HG02588 (cell line): ENCODE data around the gene DENND2A.
A peak's percentile ranks its signal among the peaks of the same experiment; 100 is the strongest.
"Not testable (repeated sequence)": the region's sequence is repeated elsewhere in the genome, so short reads cannot be mapped to it uniquely, and the experiment has no call there.

Experiments
- ATAC-seq: cut with Tn5 transposase; IDR thresholded peaks from one replicate; pipeline ENCODE4 v1.9.1; 2021; ENCODE audit warnings: mild to moderate bottlenecking, moderate library complexity; ENCODE audit not compliant: unreplicated experiment

DENND2A gene

DNA sequence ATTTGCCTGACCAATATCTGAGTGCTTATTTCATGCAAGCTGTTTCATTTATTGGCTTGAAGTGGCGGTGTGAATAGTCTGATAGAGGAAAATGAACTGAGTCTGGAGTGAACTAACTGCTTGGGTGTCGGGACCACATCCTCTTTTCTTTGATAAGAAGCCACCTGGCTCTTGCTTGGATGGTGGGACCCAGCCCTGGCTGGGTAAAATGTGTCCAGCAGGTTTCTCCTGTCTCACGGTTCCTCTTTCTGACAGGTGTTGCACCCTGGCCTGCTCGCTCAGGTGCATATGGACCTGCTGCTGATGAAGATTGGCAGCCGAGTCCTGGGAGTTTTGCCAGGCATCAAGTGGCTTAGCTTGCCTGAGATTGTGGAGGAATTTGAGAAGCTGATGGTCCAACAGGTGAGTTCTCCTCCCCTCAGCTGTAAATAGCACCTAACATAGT, 33.8 kb upstream of the DENND2A start:
- ATAC-seq, result no peak

- no peak for ATAC-seq
Measured at GRCh38 chr7:140673774-140674155, 33.2 kb upstream of the DENND2A start.

GRCh38 chr7:140673063-140673773, 32.6 kb upstream of the DENND2A start:
- ATAC-seq, result peak; percentile 54

DNA sequence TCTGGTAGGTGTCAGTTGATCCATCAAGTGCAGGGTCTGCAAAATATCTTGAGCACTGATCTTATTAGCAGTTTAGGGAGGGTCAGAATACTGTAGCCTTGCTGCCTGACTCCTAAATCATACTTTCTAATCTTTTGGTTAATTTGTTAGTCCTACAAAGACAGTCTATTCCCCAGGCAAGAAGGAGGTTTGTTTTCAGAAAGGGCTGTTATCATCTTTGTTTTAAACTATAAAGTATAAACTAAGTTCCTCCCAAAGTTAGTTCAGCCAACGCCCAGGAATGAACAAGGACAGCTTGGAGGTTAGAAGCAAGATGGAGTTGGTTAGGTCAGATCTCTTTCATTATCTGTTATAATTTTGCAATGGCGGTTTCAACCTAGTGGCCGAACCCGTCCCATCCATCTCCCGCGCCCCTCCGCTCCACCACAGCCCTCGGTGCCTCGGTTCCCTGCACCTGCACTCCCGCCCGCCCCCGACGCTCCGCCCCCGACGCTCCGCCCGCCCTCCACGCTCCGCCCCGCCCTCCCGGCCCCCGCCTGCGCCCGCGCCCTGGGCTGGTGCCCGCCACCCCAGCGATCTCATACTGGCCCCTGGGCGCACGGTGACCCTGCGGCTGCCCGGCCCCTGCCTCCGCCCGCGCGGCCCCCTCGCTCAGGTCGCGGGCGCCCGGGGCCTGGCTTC, 31.9 kb upstream of the DENND2A start, which contains the start of gene ADCK2:
Gene ADCK2, plus strand, starts transcription at position 564 of the 681 bp plus-strand sequence. CDS start 386 bp downstream, outside the sequence.
- ATAC-seq, result peak; percentile 64

- ATAC-seq, result no peak
Measured at GRCh38 chr7:140671966-140672365, 31.4 kb upstream of the DENND2A start.

GRCh38 chr7:140670343-140670935, 29.8 kb upstream of the DENND2A start:
- no peak for ATAC-seq

DNA sequence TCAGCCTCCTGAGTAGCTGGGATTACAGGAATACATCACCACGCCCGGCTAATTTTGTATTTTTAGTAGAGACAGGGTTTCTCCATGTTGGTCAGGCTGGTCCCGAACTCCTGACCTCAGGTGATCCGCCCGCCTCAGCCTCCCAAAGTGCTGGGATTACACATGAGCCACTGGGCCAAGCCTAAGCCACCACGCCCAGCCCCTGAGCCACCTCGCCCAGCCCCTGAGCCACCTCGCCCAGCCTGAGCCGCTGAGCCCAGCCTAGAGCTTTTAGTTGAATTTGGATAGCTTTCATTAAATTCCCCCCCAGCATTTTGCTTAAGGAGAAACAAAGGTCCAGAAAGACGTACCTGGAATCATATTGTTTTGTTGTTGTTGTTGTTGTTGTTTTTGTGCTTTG, 29.2 kb upstream of the DENND2A start:
- ATAC-seq, result not testable (repeated sequence)

GRCh38 chr7:140669352-140669751, 28.7 kb upstream of the DENND2A start:
- no peak for ATAC-seq

GRCh38 chr7:140668641-140669040, 28.0 kb upstream of the DENND2A start:
- no peak for ATAC-seq

- ATAC-seq, result no peak
Measured at GRCh38 chr7:140667476-140667875, 26.9 kb upstream of the DENND2A start.

DNA sequence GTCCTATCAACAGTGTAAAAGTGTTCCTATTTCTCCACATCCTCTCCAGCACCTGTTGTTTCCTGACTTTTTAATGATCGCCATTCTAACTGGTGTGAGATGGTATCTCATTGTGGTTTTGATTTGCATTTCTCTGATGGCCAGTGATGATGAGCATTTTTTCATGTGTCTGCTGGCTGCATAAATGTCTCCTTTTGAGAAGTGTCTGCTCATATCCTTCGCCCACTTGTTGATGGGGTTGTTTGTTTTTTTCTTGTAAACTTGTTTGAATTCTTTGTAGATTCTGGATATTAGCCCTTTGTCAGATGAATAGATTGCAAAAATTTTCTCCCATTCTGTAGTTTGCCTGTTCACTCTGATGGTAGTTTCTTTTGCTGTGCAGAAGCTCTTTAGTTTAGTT, 22.3 kb upstream of the DENND2A start:
- not testable (repeated sequence) for ATAC-seq

DNA sequence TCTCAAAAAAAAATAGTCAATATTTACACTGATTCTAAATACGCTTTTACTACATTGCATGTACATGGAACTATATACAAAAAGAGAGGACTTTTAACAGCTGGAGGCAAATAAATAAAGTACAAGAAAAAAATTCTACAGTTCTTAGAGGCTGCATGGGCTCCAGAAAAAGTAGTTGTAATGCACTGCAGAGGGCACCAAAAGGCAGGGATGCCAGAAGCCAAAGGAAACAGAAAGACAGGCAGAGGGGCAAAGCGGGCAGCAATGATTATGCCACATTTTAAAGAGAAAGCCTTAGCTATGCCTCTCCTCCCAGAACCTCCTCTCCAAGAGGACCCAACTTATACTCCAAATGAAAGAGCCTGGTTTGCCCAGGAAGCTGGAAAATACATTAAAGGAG, 20.5 kb upstream of the DENND2A start:
- ATAC-seq, result no peak

DNA sequence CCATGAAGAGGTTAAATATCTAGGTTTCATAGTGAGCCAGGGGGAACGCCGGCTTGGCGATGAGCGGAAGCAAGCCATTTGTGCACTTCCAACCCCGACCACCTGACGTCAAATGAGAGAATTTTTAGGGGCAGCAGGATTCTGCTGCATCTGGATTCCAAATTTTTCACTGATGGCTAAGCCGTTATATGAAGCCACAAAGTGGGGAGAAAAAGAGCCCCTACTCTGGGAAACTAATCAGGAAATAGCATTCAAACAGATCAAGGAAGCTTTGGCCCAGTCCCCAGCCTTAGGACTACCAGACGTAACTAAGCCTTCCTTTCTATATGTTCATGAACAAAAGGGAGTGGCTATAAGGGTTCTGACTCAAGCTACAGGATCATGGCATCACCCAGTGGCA, 19.2 kb upstream of the DENND2A start:
- no peak for ATAC-seq

DNA sequence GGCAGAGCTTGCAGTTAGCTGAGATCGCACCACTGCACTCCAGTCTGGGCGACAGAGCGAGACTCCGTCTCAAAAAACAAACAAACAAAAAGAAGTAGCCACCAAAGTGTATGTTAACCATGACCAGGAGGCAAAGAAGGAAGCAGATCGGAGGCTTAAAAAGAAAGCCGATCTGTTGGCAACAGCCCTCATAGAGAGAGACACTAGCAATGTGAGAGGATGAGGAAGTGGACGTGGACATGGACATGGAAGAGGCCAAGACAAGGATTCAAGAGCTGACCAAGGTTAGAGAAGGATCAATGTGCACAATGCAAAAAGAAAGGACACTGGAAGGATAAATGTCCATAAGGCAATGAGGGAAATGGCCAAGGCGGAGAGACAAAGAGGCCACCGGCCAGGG, 17.3 kb upstream of the DENND2A start:
- ATAC-seq, result no peak

- ATAC-seq, result peak; percentile 77
Measured at GRCh38 chr7:140656548-140657515, 16.2 kb upstream of the DENND2A start.

DNA sequence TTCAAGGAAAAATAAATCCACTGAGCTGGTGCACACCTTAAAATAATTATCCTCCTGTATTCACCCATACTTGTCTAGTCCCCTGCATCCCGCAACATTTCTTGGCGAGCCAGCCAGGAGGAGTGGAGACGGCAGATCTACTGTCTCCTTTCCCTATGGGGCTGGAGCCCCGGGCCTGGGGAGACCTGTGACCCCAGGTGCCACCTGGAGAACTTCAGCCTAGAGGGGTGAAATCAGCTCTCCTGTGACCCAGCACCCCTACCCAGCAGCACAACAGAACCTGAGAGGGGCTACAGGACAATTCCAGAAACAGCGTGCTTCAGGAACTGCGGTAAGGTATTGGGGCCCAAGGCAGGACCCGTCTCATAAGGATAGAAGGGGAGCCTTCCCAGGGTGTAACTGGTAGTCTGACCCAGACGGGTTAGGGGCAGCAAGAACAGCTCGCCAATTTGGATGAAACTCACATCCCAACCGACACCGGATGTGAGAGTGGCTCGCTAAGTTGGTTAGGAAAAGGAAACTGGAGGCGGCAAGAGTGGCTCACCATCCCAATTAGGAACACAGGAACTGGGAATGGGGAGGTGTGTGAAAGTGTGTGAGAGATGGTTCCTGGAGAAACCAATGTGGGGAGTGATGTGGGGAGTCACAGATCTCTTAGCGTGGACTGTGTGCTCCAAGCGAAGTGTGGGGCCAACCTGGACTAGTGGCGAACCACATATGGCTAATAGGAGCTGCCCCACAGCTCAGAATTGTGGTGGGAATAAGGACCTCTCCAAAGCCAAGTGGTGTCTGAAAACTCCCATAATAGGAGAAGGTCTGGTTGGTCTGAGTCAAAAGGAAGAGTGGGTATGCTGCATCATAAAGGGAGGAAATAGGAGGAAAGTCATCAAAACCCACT, 15.1 kb upstream of the DENND2A start:
- ATAC-seq, result no peak

DNA sequence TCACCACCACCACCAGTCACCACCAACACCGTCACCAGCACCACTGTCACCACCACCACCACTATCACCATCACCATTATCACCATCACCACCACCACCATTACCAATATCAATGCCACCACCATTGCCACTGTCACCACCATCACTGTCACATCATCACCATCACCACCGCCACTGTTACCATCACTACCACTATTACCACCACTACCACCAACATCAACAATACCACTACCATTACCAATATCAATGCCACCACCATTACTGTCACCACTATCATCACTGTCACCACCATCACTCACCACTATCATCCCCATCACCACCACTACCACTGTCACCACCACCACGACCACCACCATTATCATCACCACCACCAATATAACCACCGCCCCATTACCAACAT, 14.0 kb upstream of the DENND2A start:
- no peak for ATAC-seq

GRCh38 chr7:140654109-140654387, 13.4 kb upstream of the DENND2A start:
- ATAC-seq, result no peak

DNA sequence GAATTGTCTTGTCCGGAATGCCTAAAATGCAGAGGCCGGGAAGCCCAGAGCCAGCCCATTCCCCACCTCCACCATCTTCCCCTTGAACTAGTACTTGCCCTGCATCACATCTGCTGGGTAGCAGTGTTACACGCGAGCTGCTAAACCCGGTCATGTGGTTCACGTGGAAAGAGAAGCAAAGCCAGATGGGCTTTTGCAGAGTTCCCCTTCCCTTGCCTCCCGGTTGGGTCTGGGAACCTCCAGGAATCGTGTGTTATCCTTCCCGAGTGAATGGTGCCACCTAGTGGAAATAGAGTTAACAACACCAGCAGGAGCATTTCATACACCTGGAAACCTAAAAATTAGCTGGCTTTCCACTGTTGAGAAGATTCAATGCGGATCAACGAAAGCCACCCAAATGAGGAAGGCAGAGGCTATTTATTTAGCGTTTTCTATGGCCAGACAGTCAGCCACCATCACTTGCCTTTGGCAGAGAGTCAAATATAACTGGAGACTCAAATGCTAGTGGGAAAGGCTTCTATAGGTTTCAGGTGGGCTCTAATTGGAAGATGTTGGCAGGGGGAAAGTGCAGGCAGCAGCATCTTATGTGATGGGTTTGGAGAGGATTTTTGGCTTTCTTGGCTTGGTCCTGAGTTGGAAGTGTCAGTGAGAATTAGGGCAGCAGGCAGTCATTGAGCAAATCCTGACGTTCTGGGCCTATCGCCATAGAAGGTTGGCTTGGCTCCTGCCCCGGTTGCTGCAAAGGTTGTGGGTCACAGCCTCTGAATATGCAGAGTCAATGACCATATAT, 12.9 kb upstream of the DENND2A start:
- ATAC-seq, result no peak
